Smooth muscle cell of trachea (primary cell): Measurements from ENCODE around the gene AMN1. TPM values are rescaled to one million over a fixed set of nuclear protein-coding genes. Genes with fewer than 3 reads are reported as not detected.

Experiments used
- total RNA-seq: library from RNA; depleted of rRNA; stranded (reverse); fragments of >200 nt; gene quantifications from 2 replicates; pipeline ENCODE4 v1.2.1, GENCODE V29; 2014

Gene AMN1
- total RNA-seq = 7.6 and 10.2 TPM in 2 replicates

DNA sequence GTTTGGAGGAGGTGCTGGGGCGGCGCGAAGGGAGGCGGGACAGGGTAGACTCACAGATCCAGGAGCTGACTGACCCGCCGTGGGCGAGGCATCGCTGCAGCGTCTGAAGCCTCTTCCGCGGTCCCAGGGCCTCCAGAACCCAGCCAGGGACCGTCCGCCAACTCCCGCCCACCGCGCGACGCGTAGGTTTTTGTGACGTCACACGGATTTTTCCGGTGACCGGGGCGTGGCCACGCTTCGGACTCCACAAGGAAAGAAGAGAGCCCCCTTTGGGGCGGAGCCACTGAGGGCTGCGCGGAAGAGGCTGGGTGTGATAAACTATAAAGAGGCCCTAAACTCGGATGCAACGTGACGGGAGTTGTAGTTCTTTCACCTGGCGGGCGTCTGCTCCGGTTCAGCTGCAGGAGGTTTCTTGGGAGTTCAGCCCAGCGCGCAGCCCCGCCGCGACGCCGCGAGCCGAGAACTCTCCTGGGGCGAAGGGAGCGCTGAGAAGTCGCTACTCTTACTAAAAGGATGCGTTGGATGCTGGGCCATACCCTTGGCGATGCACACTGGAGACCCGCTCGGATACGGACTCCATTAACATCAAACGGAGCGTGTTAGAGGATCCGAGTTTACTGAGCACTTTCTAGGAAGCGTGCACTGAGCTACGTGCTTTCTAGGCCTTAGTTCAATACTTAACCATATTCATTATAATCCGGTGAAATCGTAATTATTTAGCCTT, at the start of gene AMN1:
AMN1 (minus strand) TSS at position 105 of the 724 bp plus-strand sequence; CDS start at position 92, 13 bp downstream.

GRCh38 chr12:31659087-31659942, 69.5 kb downstream of the AMN1 start, which contains the start of gene ETFBKMT:
TSS of gene ETFBKMT (plus strand) at chr12:31659688. CDS start at chr12:31661954, 2,266 bp downstream.

Other genes starting within 250 kb of the AMN1 start
- gene DENND5B, start 137.9 kb downstream of the AMN1 start, total RNA-seq = 10.2 and 11.9 TPM in 2 replicates
- 3.5 and 4.2 TPM in 2 replicates for gene ETFBKMT, start 69.3 kb downstream of the AMN1 start, total RNA-seq
- 15.4 and 26.6 TPM in 2 replicates for gene RESF1, start 230.4 kb upstream of the AMN1 start, total RNA-seq